ENCODE data around the gene STEAP3.

The STEAP3 gene

GRCh38 chr2:119242276-119243119 lies 18.9 kb downstream of the STEAP3 start:
- H3K27ac ChIP-seq = peak overlapping the region; percentile 95
- H3K4me2 ChIP-seq (ENCODE audit: low read length) = no peak overlapping the region
- H3K4me1 ChIP-seq = peaks cover 33% of the 10 kb centered on the region
- H3K9ac ChIP-seq = no peak overlapping the region
- no peak for TF ChIP-seq CTCF (IDR thresholded peaks at IDR 0.05)
- no peaks in the 10 kb centered on the region for H3K36me3 ChIP-seq (ENCODE audit: control insufficient read depth, insufficient read depth, low read length)
- no peak overlapping the region for H2AFZ ChIP-seq
- H3K9me3 ChIP-seq (ENCODE audit: control insufficient read depth, low read length) = no peaks in the 10 kb centered on the region
- H3K4me3 ChIP-seq (ENCODE audit: low read depth, low read length) = no peak overlapping the region
- H3K79me2 ChIP-seq = peaks cover 40% of the 10 kb centered on the region
- no peaks in the 10 kb centered on the region for H3K27me3 ChIP-seq (ENCODE audit: control insufficient read depth, insufficient read depth, low read length)

GRCh38 chr2:119243621-119244020 lies 20.0 kb downstream of the STEAP3 start:
- Histone ChIP-seq H2AFZ (no peak overlapping the region), H3K79me2 (peaks cover 49% of the 10 kb centered on the region), H3K4me2 (ENCODE audit: low read length) (no peak overlapping the region), H3K4me1 (peaks cover 33% of the 10 kb centered on the region), H3K4me3 (ENCODE audit: low read depth, low read length) (no peak overlapping the region), H3K9ac (no peak overlapping the region), H3K27me3 (ENCODE audit: control insufficient read depth, insufficient read depth, low read length) (no peaks in the 10 kb centered on the region), H3K36me3 (ENCODE audit: control insufficient read depth, insufficient read depth, low read length) (no peaks in the 10 kb centered on the region), H3K9me3 (ENCODE audit: control insufficient read depth, low read length) (no peaks in the 10 kb centered on the region), H3K27ac (no peak overlapping the region)
- TF ChIP-seq CTCF (IDR thresholded peaks at IDR 0.05) = no peak

- TF ChIP-seq CTCF (IDR thresholded peaks at IDR 0.05) = no peak
- Histone ChIP-seq H3K9me3 (ENCODE audit: control insufficient read depth, low read length) (no peaks in the 10 kb centered on the region), H3K4me3 (ENCODE audit: low read depth, low read length) (no peak overlapping the region), H3K79me2 (peaks cover 54% of the 10 kb centered on the region), H3K9ac (no peak overlapping the region), H3K27ac (no peak overlapping the region), H2AFZ (no peak overlapping the region), H3K27me3 (ENCODE audit: control insufficient read depth, insufficient read depth, low read length) (no peaks in the 10 kb centered on the region), H3K4me1 (peaks cover 28% of the 10 kb centered on the region), H3K4me2 (ENCODE audit: low read length) (no peak overlapping the region), H3K36me3 (ENCODE audit: control insufficient read depth, insufficient read depth, low read length) (no peaks in the 10 kb centered on the region)
Measured at GRCh38 chr2:119245076-119245840, 21.6 kb downstream of the STEAP3 start.

- Histone ChIP-seq H3K9me3 (ENCODE audit: control insufficient read depth, low read length) (no peaks in the 10 kb centered on the region), H3K36me3 (ENCODE audit: control insufficient read depth, insufficient read depth, low read length) (no peaks in the 10 kb centered on the region), H3K4me2 (ENCODE audit: low read length) (no peak overlapping the region), H3K4me1 (peaks cover 22% of the 10 kb centered on the region), H2AFZ (no peak overlapping the region), H3K27ac (no peak overlapping the region), H3K27me3 (ENCODE audit: control insufficient read depth, insufficient read depth, low read length) (no peaks in the 10 kb centered on the region), H3K79me2 (peaks cover 54% of the 10 kb centered on the region), H3K9ac (no peak overlapping the region), H3K4me3 (ENCODE audit: low read depth, low read length) (no peak overlapping the region)
- no peak for TF ChIP-seq CTCF (IDR thresholded peaks at IDR 0.05)
Measured at GRCh38 chr2:119245841-119246230, 22.2 kb downstream of the STEAP3 start.
